Posterior cingulate gyrus (tissue), 11 donors: Measurements from ENCODE around the gene EEF1AKMT2.

Experiments used
- DNase-seq, 10 donors: peaks; one replicate each; pipeline versions ENCODE4 v3.0.0 to v3.0.0-alpha.2; 2020 to 2021; ENCODE audit warnings: mixed read lengths in 3 of 10
- intact Hi-C: fragments of 100-400 bp; cut with DNase I; formaldehyde crosslinking; loops from one replicate; pipeline ENCODE4 v1.15.1; 2023

Gene EEF1AKMT2

GRCh38 chr10:124740369-124741280, 51.1 kb downstream of the EEF1AKMT2 start:
- intact Hi-C loops: loop anchor here (2.0 to 10.0 kb wide), 5 partner anchors 16 to 108 kb away; partner anchors contain the start of gene EEF1AKMT2
- DNase-seq: peak in 7 of 10 donors; percentile 59 to 94 (median 69)

- no peak for DNase-seq
- intact Hi-C loops: loop anchor here (2.0 to 10.0 kb wide), 5 partner anchors 15 to 108 kb away; partner anchors contain the start of gene EEF1AKMT2
These were observed 51.7 kb downstream of the EEF1AKMT2 start for GRCh38 chr10:124739986-124740368.

- DNase-seq: no peak
- intact Hi-C loops: no loop called here
These were observed 52.4 kb downstream of the EEF1AKMT2 start for GRCh38 chr10:124739119-124739921.

GRCh38 chr10:124738441-124738840, 53.2 kb downstream of the EEF1AKMT2 start:
- intact Hi-C loops: no loop called here
- peak in 1 of 10 donors; percentile 76 for DNase-seq

GRCh38 chr10:124737708-124738107, 54.0 kb downstream of the EEF1AKMT2 start:
- no peak for DNase-seq
- intact Hi-C loops: no loop called here

GRCh38 chr10:124737221-124737620, 54.5 kb downstream of the EEF1AKMT2 start:
- intact Hi-C loops: no loop called here
- no peak for DNase-seq

- intact Hi-C loops: no loop called here
- peak; percentile 71 to 98 (median 79) for DNase-seq
These were observed 55.1 kb downstream of the EEF1AKMT2 start for GRCh38 chr10:124736491-124737136.

GRCh38 chr10:124735491-124736286, 56.0 kb downstream of the EEF1AKMT2 start:
- no peak for DNase-seq
- intact Hi-C loops: no loop called here

GRCh38 chr10:124734311-124735166, 57.1 kb downstream of the EEF1AKMT2 start:
- DNase-seq: peak in 1 of 10 donors; percentile 1
- intact Hi-C loops: no loop called here

GRCh38 chr10:124733571-124734245, 58.0 kb downstream of the EEF1AKMT2 start:
- intact Hi-C loops: no loop called here
- DNase-seq: peak in 1 of 10 donors; percentile 1

GRCh38 chr10:124732931-124733570, 58.6 kb downstream of the EEF1AKMT2 start:
- peak in 2 of 10 donors; percentile 11 to 75 for DNase-seq
- intact Hi-C loops: no loop called here

GRCh38 chr10:124731551-124731950, 60.1 kb downstream of the EEF1AKMT2 start:
- DNase-seq: peak in 1 of 10 donors; percentile 1
- intact Hi-C loops: no loop called here

GRCh38 chr10:124730790-124731189, 60.9 kb downstream of the EEF1AKMT2 start:
- DNase-seq: no peak
- intact Hi-C loops: no loop called here

- peak in 4 of 10 donors; percentile 14 to 69 (median 40) for DNase-seq
- intact Hi-C loops: no loop called here
These were observed 62.6 kb downstream of the EEF1AKMT2 start for GRCh38 chr10:124728830-124729661.

- intact Hi-C loops: no loop called here
- DNase-seq: peak in 6 of 10 donors; percentile 37 to 93 (median 61)
These were observed 63.4 kb downstream of the EEF1AKMT2 start for GRCh38 chr10:124728071-124728829.

- peak in 2 of 10 donors; percentile 15 to 28 for DNase-seq
- intact Hi-C loops: no loop called here
These were observed 64.2 kb downstream of the EEF1AKMT2 start for GRCh38 chr10:124727361-124727960.
